ENCODE measurements around the gene GALNT1. TPM values are rescaled to one million over a fixed set of nuclear protein-coding genes. Genes with fewer than 3 reads are reported as not detected.

The GALNT1 gene
- total and polyA plus RNA-seq, 2 experiments from 2014 or later = 47.4 to 110 TPM

- TF ChIP-seq, protein P1, sequence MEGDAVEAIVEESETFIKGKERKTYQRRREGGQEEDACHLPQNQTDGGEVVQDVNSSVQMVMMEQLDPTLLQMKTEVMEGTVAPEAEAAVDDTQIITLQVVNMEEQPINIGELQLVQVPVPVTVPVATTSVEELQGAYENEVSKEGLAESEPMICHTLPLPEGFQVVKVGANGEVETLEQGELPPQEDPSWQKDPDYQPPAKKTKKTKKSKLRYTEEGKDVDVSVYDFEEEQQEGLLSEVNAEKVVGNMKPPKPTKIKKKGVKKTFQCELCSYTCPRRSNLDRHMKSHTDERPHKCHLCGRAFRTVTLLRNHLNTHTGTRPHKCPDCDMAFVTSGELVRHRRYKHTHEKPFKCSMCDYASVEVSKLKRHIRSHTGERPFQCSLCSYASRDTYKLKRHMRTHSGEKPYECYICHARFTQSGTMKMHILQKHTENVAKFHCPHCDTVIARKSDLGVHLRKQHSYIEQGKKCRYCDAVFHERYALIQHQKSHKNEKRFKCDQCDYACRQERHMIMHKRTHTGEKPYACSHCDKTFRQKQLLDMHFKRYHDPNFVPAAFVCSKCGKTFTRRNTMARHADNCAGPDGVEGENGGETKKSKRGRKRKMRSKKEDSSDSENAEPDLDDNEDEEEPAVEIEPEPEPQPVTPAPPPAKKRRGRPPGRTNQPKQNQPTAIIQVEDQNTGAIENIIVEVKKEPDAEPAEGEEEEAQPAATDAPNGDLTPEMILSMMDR (IDR thresholded peaks at IDR 0.05; ENCODE audit: low read depth, low read length) = no peak
- H3K36me3 ChIP-seq = no peaks in the 10 kb centered on the region
- H3K27me3 ChIP-seq = no peaks in the 10 kb centered on the region
- no peak overlapping the region for H3K4me3 ChIP-seq
- no peak for DNase-seq (ENCODE audit: low read depth in 1 of 2, low spot score in 1 of 2)
- H3K9me3 ChIP-seq (ENCODE audit: low read depth) = no peaks in the 10 kb centered on the region
- H3K4me1 ChIP-seq (ENCODE audit: low read depth) = peaks cover 15% of the 10 kb centered on the region
- H3K27ac ChIP-seq = no peak overlapping the region
Observed at GRCh38 chr18:35584735-35585134, 3.2 kb downstream of the GALNT1 start.

GRCh38 chr18:35585608-35586007, 4.1 kb downstream of the GALNT1 start:
- no peaks in the 10 kb centered on the region for H3K9me3 ChIP-seq (ENCODE audit: low read depth)
- H3K27me3 ChIP-seq = no peaks in the 10 kb centered on the region
- H3K27ac ChIP-seq = no peak overlapping the region
- TF ChIP-seq, protein P1 (IDR thresholded peaks at IDR 0.05; ENCODE audit: low read depth, low read length) = no peak
- H3K4me3 ChIP-seq = no peak overlapping the region
- H3K4me1 ChIP-seq (ENCODE audit: low read depth) = peaks cover 15% of the 10 kb centered on the region
- no peak for DNase-seq (ENCODE audit: low read depth in 1 of 2, low spot score in 1 of 2)
- no peaks in the 10 kb centered on the region for H3K36me3 ChIP-seq

DNA sequence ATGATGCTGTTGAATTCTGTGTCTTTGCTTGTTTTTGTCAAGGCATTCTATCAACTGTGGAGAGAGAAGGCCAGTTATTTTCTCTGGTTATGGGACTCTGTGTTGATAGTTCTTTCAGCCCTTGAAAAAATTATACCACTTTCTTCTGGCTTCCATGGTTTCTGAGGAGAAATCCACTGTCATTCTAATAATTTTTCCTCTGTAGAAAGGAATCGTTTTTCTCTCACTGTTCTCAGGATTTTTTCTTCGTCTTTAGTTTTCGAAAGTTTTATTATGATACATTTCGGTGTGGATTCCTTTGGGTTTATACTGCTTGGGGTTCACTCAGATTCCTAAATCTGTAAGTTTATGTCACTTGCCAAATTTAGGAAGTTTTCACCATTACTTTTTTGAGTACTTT, 6.6 kb downstream of the GALNT1 start:
- Histone ChIP-seq H3K4me1 (ENCODE audit: low read depth) (peaks cover 12% of the 10 kb centered on the region), H3K4me3 (no peak overlapping the region), H3K27me3 (no peaks in the 10 kb centered on the region), H3K9me3 (ENCODE audit: low read depth) (no peaks in the 10 kb centered on the region), H3K27ac (no peak overlapping the region), H3K36me3 (no peaks in the 10 kb centered on the region)
- DNase-seq (ENCODE audit: low read depth in 1 of 2, low spot score in 1 of 2) = no peak
- TF ChIP-seq, protein P1 (IDR thresholded peaks at IDR 0.05; ENCODE audit: low read depth, low read length) = no peak

GRCh38 chr18:35588995-35589394, 7.5 kb downstream of the GALNT1 start:
- peaks cover 7% of the 10 kb centered on the region for H3K4me1 ChIP-seq (ENCODE audit: low read depth)
- H3K27ac ChIP-seq = no peak overlapping the region
- no peaks in the 10 kb centered on the region for H3K27me3 ChIP-seq
- H3K4me3 ChIP-seq = no peak overlapping the region
- H3K9me3 ChIP-seq (ENCODE audit: low read depth) = no peaks in the 10 kb centered on the region
- peak in 1 of 2 donors; percentile 17 for DNase-seq (ENCODE audit: low read depth in 1 of 2, low spot score in 1 of 2)
- H3K36me3 ChIP-seq = no peaks in the 10 kb centered on the region
- TF ChIP-seq, protein P1 (IDR thresholded peaks at IDR 0.05; ENCODE audit: low read depth, low read length) = no peak

GRCh38 chr18:35589546-35589945, 8.0 kb downstream of the GALNT1 start:
- Histone ChIP-seq H3K36me3 (no peaks in the 10 kb centered on the region), H3K4me1 (ENCODE audit: low read depth) (peaks cover 7% of the 10 kb centered on the region), H3K27me3 (no peaks in the 10 kb centered on the region), H3K27ac (no peak overlapping the region), H3K9me3 (ENCODE audit: low read depth) (no peaks in the 10 kb centered on the region), H3K4me3 (no peak overlapping the region)
- TF ChIP-seq, protein P1 (IDR thresholded peaks at IDR 0.05; ENCODE audit: low read depth, low read length) = no peak
- no peak for DNase-seq (ENCODE audit: low read depth in 1 of 2, low spot score in 1 of 2)

DNA sequence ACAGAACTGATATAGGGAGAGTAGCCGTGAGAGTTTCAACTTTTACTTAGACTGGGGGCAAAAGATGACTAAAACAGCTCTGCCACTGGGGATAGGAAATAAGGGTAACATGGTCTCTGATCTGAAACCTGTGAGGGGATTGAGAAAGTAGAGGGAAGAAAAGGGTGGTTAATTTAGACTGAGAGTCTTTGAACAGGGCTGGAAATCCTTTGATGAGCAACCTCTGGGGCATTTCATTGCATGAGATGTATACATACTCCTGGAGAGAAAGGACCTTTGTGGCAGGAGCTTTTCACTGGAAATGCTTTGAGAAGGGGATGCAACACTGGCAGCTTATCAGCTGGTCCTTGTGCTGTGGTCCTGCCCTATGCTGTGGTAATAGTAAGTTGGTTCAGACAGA, 9.4 kb downstream of the GALNT1 start:
- Histone ChIP-seq H3K36me3 (no peaks in the 10 kb centered on the region), H3K4me1 (ENCODE audit: low read depth) (peaks cover 7% of the 10 kb centered on the region), H3K27me3 (no peaks in the 10 kb centered on the region), H3K9me3 (ENCODE audit: low read depth) (no peaks in the 10 kb centered on the region), H3K27ac (no peak overlapping the region), H3K4me3 (no peak overlapping the region)
- no peak for DNase-seq (ENCODE audit: low read depth in 1 of 2, low spot score in 1 of 2)
- TF ChIP-seq, protein P1 (IDR thresholded peaks at IDR 0.05; ENCODE audit: low read depth, low read length) = no peak

Measured in cardiac muscle cell (in vitro differentiated cells and primary cell).